HG03108 (cell line): ENCODE measurements around the gene SYNDIG1.

Source experiments
- ATAC-seq: cut with Tn5 transposase; IDR thresholded peaks from one replicate; pipeline ENCODE4 v1.9.1; 2021; ENCODE audit warnings: moderate library complexity; ENCODE audit not compliant: unreplicated experiment

SYNDIG1 gene

GRCh38 chr20:24560571-24561491 is 91.4 kb downstream of the SYNDIG1 start:
- ATAC-seq, result no peak

- no peak for ATAC-seq
Measured at GRCh38 chr20:24565835-24566351, 96.5 kb downstream of the SYNDIG1 start.

- no peak for ATAC-seq
Measured at GRCh38 chr20:24566656-24567055, 97.2 kb downstream of the SYNDIG1 start.

- ATAC-seq, result no peak
Measured at GRCh38 chr20:24567508-24567907, 98.1 kb downstream of the SYNDIG1 start.

GRCh38 chr20:24568842-24569241 is 99.4 kb downstream of the SYNDIG1 start:
- no peak for ATAC-seq

GRCh38 chr20:24571159-24571558 is 101.7 kb downstream of the SYNDIG1 start:
- ATAC-seq, result no peak

- no peak for ATAC-seq
Measured at GRCh38 chr20:24572140-24572539, 102.7 kb downstream of the SYNDIG1 start.

- ATAC-seq, result no peak
Measured at GRCh38 chr20:24572862-24573261, 103.4 kb downstream of the SYNDIG1 start.

- no peak for ATAC-seq
Measured at GRCh38 chr20:24573557-24573956, 104.1 kb downstream of the SYNDIG1 start.

- ATAC-seq, result no peak
Measured at GRCh38 chr20:24574307-24574706, 104.9 kb downstream of the SYNDIG1 start.

- no peak for ATAC-seq
Measured at GRCh38 chr20:24574797-24575196, 105.4 kb downstream of the SYNDIG1 start.

GRCh38 chr20:24575811-24576210 is 106.4 kb downstream of the SYNDIG1 start:
- no peak for ATAC-seq

GRCh38 chr20:24576447-24576846 is 107.0 kb downstream of the SYNDIG1 start:
- no peak for ATAC-seq

GRCh38 chr20:24577271-24577909 is 108.0 kb downstream of the SYNDIG1 start:
- no peak for ATAC-seq

GRCh38 chr20:24578567-24579415 is 109.4 kb downstream of the SYNDIG1 start:
- ATAC-seq, result no peak

- ATAC-seq, result no peak
Measured at GRCh38 chr20:24579475-24579874, 110.0 kb downstream of the SYNDIG1 start.

GRCh38 chr20:24580006-24580405 is 110.6 kb downstream of the SYNDIG1 start:
- ATAC-seq, result no peak

GRCh38 chr20:24580855-24581254 is 111.4 kb downstream of the SYNDIG1 start:
- ATAC-seq, result no peak

- no peak for ATAC-seq
Measured at GRCh38 chr20:24581443-24582170, 112.2 kb downstream of the SYNDIG1 start.

- ATAC-seq, result no peak
Measured at GRCh38 chr20:24582373-24583168, 113.1 kb downstream of the SYNDIG1 start.
